HL-60 (cell line): ENCODE results near the gene NPTX2.

ENCODE experiments used
- CTCF ChIP-seq: IDR thresholded peaks from one replicate; pipeline ENCODE4 v1.5.1; 2011; ENCODE audit warnings: low read length, control low read depth, inconsistent platforms; ENCODE audit not compliant: insufficient read depth
- GABPA ChIP-seq: IDR thresholded peaks from 2 replicates; pipeline ENCODE4 v1.6.1; 2012; ENCODE audit warnings: low read depth

DNA sequence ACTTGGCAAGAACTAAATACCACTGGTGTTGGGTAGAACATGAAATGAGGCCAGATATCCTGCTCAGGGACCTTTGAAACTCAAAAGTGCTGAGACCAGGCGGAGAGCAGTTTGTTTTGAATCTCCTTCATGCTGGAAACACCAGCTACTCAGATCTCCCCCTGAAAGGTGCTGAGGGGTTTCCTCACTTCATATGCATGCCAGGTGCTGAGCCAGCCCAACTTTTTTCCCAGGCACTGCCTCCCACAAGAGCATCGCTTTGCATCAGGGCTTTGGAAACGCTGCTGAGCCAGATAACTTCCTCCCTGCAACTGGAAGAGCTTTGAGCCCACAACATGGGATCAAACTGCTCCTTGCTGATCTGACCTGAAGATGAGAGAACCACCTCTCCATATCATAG is 13.7 kb downstream of the NPTX2 start:
- no peak for TF ChIP-seq CTCF
- no peak for TF ChIP-seq GABPA
